H1 (cell line): ENCODE measurements around the gene CPLANE2.

ENCODE experiments used
- CHD1 ChIP-seq: IDR thresholded peaks from 2 replicates; pipeline ENCODE4 v1.6.1; 2012; ENCODE audit warnings: low read depth, low read length, improper control_type of control experiment
- EZH2 ChIP-seq: fragments of 200-600 bp; sonication (generic); IDR thresholded peaks from 2 replicates; pipeline ENCODE4 v1.7.1; 2012; ENCODE audit warnings: low read depth, mild to moderate bottlenecking, moderate library complexity, low read length, inconsistent platforms; ENCODE audit not compliant: severe bottlenecking
- GABPA ChIP-seq: IDR thresholded peaks from 2 replicates; pipeline ENCODE4 v1.6.1; 2011; ENCODE audit warnings: mild to moderate bottlenecking, low read length, moderate library complexity, borderline replicate concordance; ENCODE audit not compliant: insufficient read depth
- POLR2AphosphoS5 ChIP-seq: IDR thresholded peaks from 2 replicates; pipeline ENCODE4 v1.6.1; 2011; ENCODE audit warnings: low read depth, low read length
- SIRT6 ChIP-seq: IDR thresholded peaks from one replicate; pipeline ENCODE4 v1.7.1; 2012; ENCODE audit warnings: low read length, inconsistent platforms
- SRF ChIP-seq: IDR thresholded peaks from 2 replicates; pipeline ENCODE4 v1.6.1; 2011; ENCODE audit warnings: mild to moderate bottlenecking, low read depth, low read length, moderate library complexity
- TF ChIP-seq, protein P1 (sequence below), 3 experiments: IDR thresholded peaks; 1 replicate in 2 of 3; 2 replicates in 1 of 3; pipeline versions ENCODE4 v1.5.1 to v1.6.1; 2011; ENCODE audit warnings: low read length in 3 of 3, mild to moderate bottlenecking in 3 of 3, inconsistent platforms in 2 of 3, low read depth in 1 of 3, moderate library complexity in 1 of 3; ENCODE audit not compliant: insufficient read depth in 1 of 3; ENCODE audit errors: control extremely low read depth in 1 of 3
- TF ChIP-seq, protein P2 (sequence below): IDR thresholded peaks from 2 replicates; pipeline ENCODE4 v1.6.1; 2012; ENCODE audit warnings: low read length, inconsistent platforms

DNA sequence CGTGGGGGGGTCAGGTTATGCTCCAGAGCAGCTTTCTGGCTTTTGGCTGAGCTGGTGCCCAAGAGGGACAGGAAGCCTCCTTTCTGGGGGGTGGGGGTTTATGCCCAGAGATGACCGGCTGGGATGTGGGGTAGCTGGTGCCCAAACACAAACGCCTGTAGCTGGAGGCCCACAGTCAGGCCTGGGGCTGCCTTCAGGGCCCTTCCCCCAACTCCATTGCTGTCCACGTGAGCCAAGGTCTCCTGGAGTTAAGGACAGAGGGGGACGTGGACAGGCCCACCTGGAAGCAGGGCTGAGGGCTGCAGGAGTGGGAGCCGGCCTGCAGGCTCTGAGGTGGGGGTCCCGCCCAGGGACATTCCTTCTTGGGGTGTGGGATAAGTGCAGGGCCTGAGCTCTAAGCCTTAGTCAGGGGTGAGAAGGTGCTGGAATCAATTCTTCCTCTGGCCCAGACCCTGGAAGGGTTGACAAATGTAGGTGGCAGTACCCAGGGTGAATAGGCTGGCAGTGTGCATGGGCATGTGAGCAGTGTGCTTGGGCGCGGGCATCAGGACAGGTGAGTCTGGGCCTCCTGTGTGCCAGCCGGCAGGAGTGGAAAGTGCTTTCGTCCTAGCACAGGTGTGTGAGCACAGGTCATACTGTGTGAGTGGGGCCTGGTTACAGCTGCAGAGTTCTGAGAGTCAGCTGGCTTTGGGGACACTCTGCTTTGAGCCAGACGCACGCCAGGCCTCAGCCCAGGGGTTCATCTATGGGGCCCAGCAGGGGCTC lies 6.8 kb downstream of the CPLANE2 start:
- no peak for TF ChIP-seq GABPA
- TF ChIP-seq POLR2AphosphoS5, result no peak
- TF ChIP-seq CHD1, result no peak
- no peak for TF ChIP-seq SRF
- no peak for TF ChIP-seq EZH2
- TF ChIP-seq, protein P1, sequence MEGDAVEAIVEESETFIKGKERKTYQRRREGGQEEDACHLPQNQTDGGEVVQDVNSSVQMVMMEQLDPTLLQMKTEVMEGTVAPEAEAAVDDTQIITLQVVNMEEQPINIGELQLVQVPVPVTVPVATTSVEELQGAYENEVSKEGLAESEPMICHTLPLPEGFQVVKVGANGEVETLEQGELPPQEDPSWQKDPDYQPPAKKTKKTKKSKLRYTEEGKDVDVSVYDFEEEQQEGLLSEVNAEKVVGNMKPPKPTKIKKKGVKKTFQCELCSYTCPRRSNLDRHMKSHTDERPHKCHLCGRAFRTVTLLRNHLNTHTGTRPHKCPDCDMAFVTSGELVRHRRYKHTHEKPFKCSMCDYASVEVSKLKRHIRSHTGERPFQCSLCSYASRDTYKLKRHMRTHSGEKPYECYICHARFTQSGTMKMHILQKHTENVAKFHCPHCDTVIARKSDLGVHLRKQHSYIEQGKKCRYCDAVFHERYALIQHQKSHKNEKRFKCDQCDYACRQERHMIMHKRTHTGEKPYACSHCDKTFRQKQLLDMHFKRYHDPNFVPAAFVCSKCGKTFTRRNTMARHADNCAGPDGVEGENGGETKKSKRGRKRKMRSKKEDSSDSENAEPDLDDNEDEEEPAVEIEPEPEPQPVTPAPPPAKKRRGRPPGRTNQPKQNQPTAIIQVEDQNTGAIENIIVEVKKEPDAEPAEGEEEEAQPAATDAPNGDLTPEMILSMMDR (IDR thresholded peaks at IDR 0.05; ENCODE audit: control extremely low read depth in 1 of 3, insufficient read depth in 1 of 3, low read depth in 1 of 3, low read length in 3 of 3), result no peak
- TF ChIP-seq SIRT6, result no peak
- TF ChIP-seq, protein P2, sequence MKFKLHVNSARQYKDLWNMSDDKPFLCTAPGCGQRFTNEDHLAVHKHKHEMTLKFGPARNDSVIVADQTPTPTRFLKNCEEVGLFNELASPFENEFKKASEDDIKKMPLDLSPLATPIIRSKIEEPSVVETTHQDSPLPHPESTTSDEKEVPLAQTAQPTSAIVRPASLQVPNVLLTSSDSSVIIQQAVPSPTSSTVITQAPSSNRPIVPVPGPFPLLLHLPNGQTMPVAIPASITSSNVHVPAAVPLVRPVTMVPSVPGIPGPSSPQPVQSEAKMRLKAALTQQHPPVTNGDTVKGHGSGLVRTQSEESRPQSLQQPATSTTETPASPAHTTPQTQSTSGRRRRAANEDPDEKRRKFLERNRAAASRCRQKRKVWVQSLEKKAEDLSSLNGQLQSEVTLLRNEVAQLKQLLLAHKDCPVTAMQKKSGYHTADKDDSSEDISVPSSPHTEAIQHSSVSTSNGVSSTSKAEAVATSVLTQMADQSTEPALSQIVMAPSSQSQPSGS, result no peak
